DMS53 treated with DMSO at 0.1 percent for 48 hours (cell line): ENCODE data around the gene GTF2E1.

Source experiments
- DNase-seq: peaks from one replicate; lab custom pipeline; 2025; ENCODE audit not compliant: unreplicated experiment; lab: John Stamatoyannopoulos, UW

The GTF2E1 gene

DNA sequence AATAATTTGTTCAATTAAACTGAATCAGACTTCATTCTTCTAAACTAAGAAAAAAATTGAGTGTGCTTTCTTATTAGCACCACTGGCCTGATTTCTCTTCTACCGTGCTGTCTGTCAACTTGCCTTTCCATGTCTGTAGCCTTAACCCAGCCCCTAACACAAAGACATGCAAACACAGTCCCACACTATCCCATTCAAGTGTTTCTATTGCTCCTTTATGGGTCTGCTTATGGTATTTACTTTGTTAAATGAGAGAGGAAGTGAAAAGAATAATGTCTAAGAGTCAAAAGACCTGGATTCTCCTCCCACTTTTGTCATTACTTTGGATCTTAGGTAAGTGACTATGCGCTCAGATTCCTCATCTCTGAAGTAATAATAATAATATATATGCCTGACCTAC, 55.3 kb downstream of the GTF2E1 start:
- peak; percentile 19 for DNase-seq

DNA sequence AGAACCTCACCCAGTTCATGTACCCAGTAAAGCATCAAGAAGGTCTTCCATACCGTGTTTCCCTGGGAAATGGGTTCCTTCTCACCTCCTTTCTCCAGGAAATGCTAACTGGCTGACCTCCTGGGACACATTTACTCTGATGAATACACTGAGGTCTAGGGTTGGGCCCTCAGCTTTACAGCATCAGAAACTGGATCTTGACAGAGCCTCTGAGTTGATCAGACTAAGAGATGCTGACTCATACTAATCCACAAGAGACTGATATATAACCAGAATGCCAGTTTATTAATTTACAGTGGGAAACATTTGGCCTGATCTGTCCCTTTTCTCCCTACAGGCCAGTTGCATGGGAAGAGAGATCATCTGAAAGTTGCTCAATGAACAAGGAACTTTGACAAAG, 55.8 kb downstream of the GTF2E1 start:
- DNase-seq, result no peak

DNA sequence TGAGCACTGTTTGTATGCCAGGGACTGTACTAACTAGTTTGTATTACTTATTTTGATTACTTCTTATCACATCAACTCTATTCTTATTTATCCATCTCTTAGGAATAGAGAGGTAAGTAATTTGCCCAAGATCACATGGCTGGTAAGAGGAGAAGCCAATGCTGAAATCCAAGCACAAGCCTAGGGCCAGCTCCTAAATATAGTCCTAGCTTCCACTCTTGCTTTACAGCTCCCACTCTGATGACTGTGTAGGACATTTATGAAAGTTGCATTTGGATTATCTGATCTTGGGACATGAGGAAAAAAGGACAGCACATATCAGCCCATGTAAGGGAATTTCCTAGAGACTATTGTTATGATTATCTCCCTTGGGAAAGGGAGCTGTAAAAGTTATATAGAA, 58.1 kb downstream of the GTF2E1 start:
- DNase-seq, result no peak

DNA sequence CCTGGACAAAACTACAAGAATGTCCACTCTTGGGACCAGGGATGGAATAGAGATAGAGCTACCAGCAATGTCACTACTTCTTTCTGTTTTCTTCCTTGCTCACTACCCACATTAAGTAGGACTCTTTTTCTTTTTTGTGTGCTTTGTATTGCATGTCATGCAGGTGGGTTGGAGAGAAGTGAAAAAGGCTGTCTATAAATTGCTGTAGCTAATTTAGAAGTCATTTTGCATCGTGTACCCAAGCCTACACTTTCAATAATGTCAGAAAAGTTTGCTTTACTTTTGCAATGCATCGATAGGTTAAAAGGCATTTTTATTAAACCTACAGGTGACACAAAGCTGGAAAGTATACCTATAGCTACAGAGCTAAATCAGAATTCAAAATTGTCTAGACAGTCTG, 58.9 kb downstream of the GTF2E1 start:
- no peak for DNase-seq

DNA sequence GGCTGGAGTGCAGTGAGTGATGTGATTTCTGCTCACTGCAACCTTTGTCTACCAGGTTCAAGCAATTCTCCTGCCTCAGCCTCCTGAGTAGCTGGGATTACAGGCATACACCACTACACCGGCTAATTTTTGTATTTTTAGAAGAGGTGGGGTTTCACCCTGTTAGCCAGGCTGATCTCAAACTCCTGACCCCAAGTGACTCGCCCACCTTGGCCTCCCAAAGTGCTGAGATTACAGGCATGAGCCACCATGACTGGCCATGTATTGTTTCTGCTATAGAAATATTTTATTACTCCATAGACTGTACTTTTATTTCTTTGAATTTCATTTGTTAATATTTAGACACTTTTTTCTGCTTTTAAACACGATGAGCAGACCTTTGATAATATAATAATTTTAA, 60.4 kb downstream of the GTF2E1 start:
- DNase-seq, result no peak

DNA sequence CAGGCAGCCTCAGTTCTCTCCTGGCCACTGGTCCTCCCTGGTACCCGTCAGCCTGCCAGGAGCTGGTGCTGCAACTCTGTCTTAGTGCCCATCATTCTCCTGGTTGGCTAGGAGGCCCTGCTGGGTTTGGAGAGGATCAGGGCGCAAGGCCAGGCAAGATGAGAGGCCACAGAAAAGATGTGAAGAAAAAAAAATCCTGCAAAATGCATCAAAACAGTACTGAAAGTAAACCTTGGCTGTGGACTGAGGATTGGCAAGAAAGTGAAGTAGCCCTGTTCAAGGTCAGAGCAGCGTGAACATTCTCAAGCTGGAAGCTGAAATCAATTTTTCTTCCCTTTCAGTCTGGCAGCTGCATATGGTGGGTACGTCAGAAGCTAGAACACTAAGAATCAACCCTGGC, 74.2 kb downstream of the GTF2E1 start:
- no peak for DNase-seq

DNA sequence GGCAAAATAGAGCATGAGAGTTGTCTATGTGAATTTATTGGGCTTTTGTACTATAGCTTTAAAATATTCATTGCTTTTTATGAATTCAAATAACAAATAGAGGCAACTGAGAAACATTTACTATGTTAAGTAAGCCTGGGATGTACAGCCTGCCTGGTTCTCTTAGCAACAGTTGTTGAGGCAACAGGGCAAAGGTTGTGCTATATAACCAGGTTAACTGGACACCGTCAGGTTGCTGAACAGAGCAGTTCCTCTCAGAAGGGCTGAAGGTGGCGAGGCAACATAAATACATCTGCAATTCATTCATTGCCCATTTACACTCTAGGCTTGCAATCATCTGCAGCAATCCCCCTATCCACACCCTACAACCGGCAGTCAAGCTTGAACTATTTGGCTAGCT, 78.2 kb downstream of the GTF2E1 start:
- no peak for DNase-seq

DNA sequence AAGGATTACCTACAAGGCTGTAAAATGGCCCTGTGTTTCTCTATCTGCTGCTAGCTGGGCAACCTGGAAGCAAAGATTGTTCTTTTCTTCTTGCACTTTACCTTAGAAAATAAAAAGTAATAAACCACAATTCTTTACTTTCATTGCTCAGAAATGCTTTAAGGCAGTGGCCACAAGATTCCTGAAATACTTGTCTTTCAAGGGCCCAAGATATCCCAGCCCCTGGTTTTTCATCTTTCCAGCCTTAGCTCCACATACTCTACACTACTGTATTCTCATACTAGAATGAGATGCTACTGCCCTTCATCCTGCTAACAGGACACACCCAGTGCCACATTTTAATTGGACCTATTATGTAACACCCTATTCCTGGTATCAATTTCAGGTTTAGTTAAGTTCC, 78.9 kb downstream of the GTF2E1 start:
- no peak for DNase-seq

DNA sequence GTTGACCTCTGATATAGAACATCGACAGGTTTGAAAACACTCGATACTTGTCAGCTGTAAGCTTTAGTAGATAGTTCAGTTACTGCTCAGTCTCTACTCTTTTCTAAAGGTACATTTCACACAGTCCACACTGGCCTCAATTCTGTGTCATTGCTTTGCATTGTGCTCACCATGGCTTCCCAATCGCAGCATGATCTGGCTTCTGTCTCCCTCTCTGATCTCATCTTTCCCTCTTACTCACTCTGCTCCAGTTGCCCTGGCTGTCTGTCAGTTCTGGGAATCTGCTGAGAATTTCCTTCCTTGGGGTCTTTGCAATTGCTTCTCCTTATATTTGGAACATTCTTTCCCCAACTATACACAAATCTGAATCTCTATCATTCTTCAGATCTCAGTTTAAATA, 80.6 kb downstream of the GTF2E1 start:
- DNase-seq, result no peak

DNA sequence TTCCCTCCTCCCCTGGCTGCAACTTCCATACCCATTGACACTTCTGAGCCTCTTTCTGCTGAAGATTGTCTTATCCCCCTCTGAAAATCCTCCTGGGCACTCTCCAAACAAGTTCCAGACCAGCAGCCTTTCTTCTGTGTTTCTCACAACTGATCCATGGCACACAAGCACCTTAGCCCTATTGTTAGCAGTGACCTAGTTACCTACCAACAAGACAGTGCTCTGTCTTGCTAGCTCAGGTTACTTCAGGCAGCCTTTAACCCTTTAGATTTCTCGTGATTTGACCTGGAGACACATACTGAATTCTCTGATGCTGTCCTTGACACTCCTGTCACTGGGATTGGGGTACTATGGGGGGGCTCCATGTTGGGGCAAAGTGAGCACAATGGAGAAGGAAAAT, 82.1 kb downstream of the GTF2E1 start:
- DNase-seq, result no peak

DNA sequence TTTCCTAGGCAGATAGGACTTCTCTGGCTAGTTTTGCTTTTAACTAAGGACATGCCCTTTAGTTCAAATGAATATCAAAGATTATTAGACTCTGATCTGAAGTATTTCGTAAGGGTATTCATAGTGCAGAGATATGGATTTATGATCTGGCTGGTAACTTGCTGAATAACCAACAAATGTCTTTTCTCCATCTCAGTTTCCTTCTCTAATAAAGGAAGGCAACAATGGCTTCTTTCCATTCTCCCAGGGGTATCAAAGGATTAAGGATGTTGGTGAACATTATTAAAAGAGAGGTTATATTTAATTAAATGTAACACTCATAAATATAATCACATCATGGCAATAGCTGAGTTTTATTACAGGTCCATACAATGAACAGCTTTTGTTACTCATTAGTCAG, 86.3 kb downstream of the GTF2E1 start:
- DNase-seq, result no peak

DNA sequence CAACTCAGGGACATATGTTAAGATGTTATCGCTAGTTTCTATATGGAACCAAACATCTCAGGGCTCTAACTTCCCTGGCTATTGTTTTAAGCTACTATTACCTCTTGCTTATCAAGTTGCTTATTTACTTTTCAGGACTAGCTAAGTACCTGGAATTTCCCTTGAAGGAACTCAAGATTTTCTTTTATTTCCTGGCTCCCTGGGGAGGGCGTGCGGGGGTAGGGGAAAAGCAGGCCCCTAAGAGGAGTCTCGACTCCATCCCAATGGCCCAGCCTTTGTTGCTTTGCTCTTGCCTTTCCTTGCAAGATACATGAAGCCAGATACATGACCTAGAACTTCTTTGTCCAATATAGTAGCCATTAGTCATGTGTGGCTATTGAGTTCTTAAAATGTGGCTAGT, 88.5 kb downstream of the GTF2E1 start:
- no peak for DNase-seq
